NCI-H1436 (cell line): ENCODE data around the gene EFEMP2.
A peak's percentile ranks its signal among the peaks of the same experiment; 100 is the strongest.
"Not testable (repeated sequence)": the region's sequence is repeated elsewhere in the genome, so short reads cannot be mapped to it uniquely, and the experiment has no call there.

ENCODE experiments used
- DNase-seq: peaks from one replicate; lab custom pipeline; 2025; lab: John Stamatoyannopoulos, UW

EFEMP2 gene

GRCh38 chr11:65900125-65900898 lies 27.7 kb upstream of the EFEMP2 start, which contains the start of gene FOSL1:
Gene FOSL1 (minus strand): TSS chr11:65900388. CDS start chr11:65900339, 49 bp downstream.
- DNase-seq: peak; percentile 69

DNA sequence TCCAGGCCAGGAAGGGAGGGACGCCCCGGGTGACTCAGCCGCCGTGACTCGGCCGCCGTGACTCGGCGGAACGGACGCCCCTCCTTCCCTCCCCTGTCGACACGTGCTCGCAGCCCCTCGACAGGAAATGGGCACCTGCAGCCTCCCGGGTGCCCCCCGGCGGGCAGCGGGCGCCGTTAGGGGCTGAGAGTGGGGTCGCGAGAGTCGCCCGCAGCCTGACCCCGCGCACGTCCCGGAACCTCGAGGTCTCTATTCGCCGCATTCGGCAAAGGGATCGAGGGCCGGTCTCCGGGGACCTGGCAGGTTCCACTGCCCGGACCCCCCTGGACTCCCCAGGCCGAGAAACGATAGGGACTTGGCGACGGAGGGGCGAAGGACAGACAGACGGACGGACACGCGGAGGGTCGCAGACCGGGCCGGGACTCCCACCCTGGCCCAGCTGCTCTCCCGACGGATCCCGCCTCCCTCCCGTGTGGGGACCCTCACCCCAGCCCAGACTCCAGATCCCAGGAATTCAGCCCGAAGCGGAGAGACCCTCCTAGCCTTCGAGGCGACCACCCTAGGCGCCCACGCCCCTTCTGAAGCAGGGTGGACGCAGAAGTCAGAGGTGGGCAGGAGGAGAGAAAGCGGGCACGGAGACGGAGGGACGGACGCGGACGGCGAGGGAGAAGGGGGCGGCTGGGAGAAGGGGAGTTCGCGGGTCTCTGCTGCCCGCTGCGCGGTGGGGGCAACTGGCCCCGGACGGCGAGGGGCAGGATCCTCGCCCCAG lies 26.9 kb upstream of the EFEMP2 start:
- no peak for DNase-seq

DNA sequence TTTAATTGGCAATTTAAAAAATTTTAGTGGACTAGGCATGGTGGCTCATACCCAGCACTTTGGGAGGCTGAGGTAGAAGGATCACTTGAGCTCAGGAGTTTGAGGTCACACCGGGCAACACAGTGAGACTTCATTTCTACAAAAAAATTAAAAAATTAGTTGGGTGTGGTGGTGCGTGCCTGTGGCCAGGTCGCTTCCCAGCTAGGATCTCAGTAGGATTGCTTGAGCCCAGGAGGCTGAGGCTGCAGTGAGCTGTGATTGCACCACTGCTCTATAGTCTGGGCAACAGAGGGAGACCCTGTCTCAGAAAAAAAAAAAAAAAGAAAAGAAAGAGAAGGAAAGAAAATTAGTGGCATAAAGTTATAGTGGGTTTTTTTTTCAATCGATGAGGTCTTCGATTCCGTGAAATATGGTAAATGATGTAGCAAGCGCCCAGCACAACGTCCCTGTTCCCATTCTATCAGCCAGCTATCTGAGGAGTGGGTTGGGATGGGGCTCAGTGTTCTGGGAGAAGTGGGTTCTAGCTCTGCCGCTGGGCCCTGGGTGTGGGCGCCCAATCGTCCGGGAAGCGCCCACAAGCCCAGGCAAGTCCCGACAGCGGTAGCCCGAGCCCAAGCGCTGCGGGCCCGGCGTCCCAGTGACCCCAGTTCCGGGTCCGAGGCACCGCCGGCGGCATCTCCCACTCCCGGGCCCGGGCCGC lies 26.2 kb upstream of the EFEMP2 start:
- DNase-seq: no peak

- no peak for DNase-seq
Measured at GRCh38 chr11:65897020-65897471, 24.4 kb upstream of the EFEMP2 start.

GRCh38 chr11:65896034-65896999 lies 23.7 kb upstream of the EFEMP2 start:
- no peak for DNase-seq

DNA sequence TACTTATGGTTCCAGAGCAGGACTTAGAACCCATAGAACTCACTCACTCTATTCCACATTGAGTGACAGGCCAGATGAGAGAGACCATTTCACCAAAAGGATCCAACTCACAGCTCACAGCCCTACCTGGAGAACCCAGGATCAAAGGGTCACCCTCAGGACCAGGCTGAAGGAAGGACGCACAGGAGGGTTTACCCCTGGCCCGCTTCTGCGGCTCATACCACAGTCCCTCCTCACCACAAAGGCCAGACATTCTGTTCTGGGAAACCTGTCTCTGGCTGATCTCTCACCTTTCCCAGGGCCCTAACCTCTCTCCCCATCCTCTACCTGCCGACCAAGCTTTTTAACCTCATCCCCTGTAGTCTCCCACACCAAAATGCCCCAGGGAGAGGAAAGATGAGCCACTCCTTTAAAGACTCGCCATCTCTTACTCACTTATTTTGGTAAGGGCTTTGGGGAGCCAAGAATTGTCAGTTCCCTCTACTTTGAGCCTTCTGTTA lies 22.9 kb upstream of the EFEMP2 start:
- DNase-seq: no peak

GRCh38 chr11:65894034-65894591 lies 21.5 kb upstream of the EFEMP2 start:
- DNase-seq: no peak

GRCh38 chr11:65892661-65893317 lies 20.2 kb upstream of the EFEMP2 start:
- no peak for DNase-seq

GRCh38 chr11:65892137-65892540 lies 19.5 kb upstream of the EFEMP2 start:
- not testable (repeated sequence) for DNase-seq

DNA sequence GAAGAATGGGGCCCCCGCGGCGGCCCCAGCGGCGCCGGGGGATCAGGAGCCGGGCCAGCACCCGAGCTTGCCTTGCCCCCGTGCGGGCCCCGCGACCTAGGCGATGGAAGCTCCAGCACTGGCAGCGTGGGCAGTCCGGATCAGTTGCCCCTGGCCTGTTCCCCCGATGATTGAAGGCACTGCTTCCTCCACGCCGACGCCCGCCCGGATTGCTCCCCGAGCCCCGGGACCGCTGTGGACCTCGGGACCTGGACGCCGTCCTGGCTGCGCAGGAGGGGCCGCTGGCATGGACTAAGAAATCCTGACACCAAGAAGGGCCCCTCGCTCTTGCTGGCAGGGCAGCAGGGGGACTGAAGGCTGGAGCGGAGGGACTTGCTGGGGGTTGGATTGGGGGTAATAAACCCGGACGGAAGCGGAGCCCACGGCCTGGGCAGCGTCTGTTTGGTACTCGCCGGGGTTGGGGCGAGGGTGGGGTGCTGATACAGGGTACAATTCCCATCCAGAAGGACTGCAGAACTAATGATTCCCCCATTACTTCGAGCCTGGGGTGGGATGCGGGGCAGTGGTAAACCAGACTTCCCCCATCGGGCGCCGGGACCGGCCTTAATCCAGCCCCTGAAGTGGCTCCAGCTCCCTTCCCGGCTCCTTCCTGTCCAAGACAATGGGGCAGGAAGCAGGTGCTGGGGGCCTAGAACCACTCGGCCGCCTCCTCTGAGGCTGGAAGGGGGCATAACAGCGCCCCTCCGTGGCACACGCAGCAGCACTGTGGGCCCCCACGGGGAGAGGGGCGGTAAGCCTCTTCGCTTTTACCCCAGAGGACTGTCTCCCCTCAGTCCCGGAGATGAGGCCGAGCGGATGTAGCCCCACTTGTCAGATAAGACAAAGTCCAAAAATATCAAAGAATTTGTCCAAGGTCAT lies 18.9 kb upstream of the EFEMP2 start:
- no peak for DNase-seq

DNA sequence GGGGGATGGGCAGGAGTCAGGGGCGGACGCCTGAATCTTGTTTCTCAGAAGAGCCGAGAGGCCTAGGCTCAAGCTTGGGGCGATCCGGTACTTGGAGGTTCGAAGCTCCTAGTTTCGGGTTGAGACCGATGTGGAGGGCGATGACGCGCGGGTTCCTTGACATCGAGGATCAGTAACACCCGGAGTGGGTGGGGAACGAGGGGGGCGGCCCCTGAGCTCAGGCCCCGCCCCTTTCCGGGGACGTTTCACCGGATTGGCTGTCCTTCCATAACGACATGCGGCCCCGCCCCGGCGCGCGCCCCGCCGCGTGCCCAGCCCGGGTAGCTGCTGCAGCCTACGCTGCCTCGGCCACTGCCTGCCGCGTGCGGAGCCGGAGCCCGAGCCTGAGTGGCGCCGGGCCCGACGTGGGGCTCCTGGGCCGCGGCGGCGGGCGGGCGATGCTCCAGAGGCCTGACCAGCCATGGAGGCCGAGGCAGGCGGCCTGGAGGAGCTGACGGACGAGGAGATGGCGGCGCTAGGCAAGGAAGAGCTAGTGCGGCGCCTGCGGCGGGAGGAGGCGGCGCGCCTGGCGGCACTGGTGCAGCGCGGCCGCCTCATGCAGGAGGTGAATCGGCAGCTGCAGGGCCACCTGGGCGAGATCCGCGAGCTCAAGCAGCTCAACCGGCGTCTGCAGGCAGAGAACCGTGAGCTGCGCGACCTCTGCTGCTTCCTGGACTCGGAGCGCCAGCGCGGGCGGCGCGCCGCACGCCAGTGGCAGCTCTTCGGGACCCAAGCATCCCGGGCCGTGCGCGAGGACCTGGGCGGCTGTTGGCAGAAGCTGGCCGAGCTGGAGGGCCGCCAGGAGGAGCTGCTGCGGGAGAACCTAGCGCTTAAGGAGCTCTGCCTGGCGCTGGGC lies 18.0 kb upstream of the EFEMP2 start, which contains the start of gene CCDC85B:
Gene CCDC85B (plus strand): TSS at position 350 of the 895 bp plus-strand sequence. CDS start 111 bp downstream, at position 461.
- peak; percentile 92 for DNase-seq

DNA sequence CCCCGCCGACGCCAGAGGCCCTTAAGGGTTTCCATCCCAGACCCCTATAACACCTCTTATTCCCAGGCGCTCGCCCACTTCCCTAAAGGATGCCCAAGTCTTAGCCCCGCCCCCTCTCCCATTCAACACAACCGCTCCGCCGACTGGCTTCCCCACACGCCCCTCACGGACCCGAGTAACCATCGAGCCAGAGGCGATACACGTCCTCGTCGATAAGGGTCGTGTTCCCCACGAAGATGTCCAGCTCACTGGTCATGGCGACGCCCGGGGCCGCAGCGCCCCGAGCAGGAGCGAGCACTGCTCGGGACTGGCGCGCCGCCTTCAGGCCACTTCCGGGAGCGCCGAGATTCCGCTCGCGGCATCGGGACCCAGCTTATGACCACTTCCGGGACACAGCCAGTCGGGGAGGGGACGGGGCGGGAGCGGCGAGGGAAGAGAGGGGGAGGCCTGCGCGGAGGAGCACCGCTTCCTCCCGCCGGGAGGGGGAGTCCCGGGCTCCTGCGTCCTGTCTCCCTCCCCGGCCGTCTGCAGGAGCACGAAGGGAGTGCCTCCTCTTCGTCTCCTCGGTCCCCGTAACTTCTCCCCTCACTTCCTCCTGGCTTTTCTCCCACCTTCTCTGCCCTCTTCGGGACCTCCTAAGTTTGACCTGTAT lies 15.7 kb upstream of the EFEMP2 start, which contains the start of gene FIBP:
Gene FIBP (minus strand): TSS at position 309 of the 652 bp plus-strand sequence. CDS start 53 bp downstream, at position 256.
- peak; percentile 95 for DNase-seq

DNA sequence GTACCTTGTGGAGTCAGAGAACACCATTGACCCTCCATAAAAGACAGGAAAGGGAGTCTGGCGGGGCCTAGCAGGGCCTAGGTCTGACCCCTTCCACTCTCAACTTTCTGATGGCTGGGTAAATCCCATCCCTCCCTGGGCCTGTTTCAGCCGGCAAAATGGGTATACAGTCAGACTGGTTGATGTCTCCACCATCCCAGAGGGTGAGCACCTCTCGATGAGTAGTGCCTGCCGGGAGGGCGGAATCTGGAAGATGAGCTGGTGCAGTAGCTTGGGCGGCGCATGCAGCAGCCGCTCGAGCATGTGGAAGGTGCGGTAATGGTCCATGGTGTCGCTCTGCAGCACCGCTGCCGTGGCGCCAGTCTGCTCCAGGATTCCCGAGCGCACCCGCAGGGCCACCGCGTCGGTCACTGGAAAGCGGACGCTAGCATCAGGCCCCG lies 15.1 kb upstream of the EFEMP2 start:
- no peak for DNase-seq

GRCh38 chr11:65886826-65887722 lies 14.5 kb upstream of the EFEMP2 start:
- DNase-seq: no peak

DNA sequence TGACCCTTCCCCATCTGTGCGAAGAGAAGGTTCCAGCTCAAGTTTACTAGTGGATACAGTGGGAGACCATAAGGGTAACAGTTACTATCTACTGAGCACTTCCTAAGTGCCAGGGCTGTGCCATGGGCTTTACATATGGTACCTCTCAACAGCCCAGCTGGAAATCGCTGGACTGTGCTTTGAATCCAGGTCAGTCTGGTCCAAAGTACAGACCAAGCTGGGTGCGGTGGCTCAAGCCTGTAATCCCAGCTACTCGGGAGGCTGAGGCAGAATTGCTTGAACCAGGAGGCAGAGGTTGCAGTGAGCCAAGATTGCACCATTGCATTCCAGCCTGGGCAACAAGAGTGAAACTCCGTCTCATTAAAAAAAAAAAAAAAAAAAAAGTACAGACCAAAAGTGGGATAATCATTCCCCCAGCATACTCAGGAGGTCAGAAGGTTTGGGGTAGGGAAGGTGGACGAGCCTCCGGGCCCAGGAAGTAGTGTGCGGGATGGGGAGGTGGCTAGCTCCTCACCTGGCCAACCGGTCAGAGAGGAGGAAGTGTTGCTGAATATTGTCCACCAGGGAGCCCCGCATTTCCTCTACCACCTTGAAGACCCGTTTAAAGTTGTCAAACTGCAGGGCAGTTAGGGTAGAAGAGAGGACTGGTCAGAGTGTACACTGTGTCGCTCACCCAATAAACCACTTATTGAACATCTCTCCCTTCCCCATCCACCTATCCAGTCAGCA lies 13.4 kb upstream of the EFEMP2 start:
- DNase-seq: no peak
